Karpas-422 (cell line): ENCODE results near the gene FGF5. TPM values are rescaled to one million over a fixed set of nuclear protein-coding genes. Genes with fewer than 3 reads are reported as not detected.
"Not testable (repeated sequence)": the region's sequence is repeated elsewhere in the genome, so short reads cannot be mapped to it uniquely, and the experiment has no call there.

ENCODE experiments used
- DNase-seq: peaks from one replicate; pipeline ENCODE4 v3.0.0-alpha.2; 2015
- H2AFZ ChIP-seq: fragments of 200-600 bp; sonication (generic); 2 replicates; pipeline ENCODE4 v1.6.1; 2014; ENCODE audit warnings: antibody characterized with exemption, low read length, mixed read lengths
- H3K27ac ChIP-seq: fragments of 200-600 bp; sonication (generic); 2 replicates; pipeline ENCODE4 v1.5.1; 2014; ENCODE audit warnings: mild to moderate bottlenecking, low read length, moderate library complexity
- H3K27me3 ChIP-seq: fragments of 200-600 bp; sonication (generic); 2 replicates; pipeline ENCODE4 v1.6.1; 2014; ENCODE audit warnings: low read length, mixed read lengths
- H3K36me3 ChIP-seq: fragments of 200-600 bp; sonication (generic); 2 replicates; pipeline ENCODE4 v1.6.1; 2014; ENCODE audit warnings: low read length, mixed read lengths; ENCODE audit not compliant: insufficient read depth
- H3K4me1 ChIP-seq: fragments of 200-600 bp; sonication (generic); 2 replicates; pipeline ENCODE4 v1.6.1; 2014; ENCODE audit warnings: mild to moderate bottlenecking, low read length, mixed read lengths
- H3K4me2 ChIP-seq: fragments of 200-600 bp; sonication (generic); 2 replicates; pipeline ENCODE4 v1.6.1; 2014; ENCODE audit warnings: low read length, low read depth, mild to moderate bottlenecking; ENCODE audit not compliant: poor library complexity, severe bottlenecking
- H3K4me3 ChIP-seq: fragments of 200-600 bp; sonication (generic); 2 replicates; pipeline ENCODE4 v1.5.1; 2014; ENCODE audit warnings: mild to moderate bottlenecking, antibody characterized with exemption, low read length, mixed read lengths
- H3K79me2 ChIP-seq: fragments of 200-600 bp; sonication (generic); 2 replicates; pipeline ENCODE4 v1.6.1; 2014; ENCODE audit warnings: mild to moderate bottlenecking, low read length, mixed read lengths
- H3K9ac ChIP-seq: fragments of 200-600 bp; sonication (generic); 2 replicates; pipeline ENCODE4 v1.6.0; 2014; ENCODE audit warnings: low read length
- H3K9me2 ChIP-seq: fragments of 200-600 bp; sonication (generic), shearing (Covaris generic); replicated peaks from 2 replicates; pipeline ENCODE4 v1.6.0; 2014; ENCODE audit warnings: mild to moderate bottlenecking, low read length, moderate library complexity; ENCODE audit not compliant: insufficient read depth
- H3K9me3 ChIP-seq: fragments of 300-700, 200-600 bp; sonication (generic); 2 replicates; pipeline ENCODE4 v1.6.1; 2014; ENCODE audit warnings: low read length, mixed read lengths
- H4K20me1 ChIP-seq: fragments of 200-600 bp; sonication (generic); 2 replicates; pipeline ENCODE4 v1.6.1; 2014; ENCODE audit warnings: mild to moderate bottlenecking, antibody characterized with exemption, low read length, low read depth; ENCODE audit not compliant: insufficient read depth
- total RNA-seq: library from RNA; depleted of rRNA; stranded (reverse); fragments of >200 nt; shearing (Covaris generic); gene quantifications from 2 replicates; pipeline ENCODE4 v1.2.3, GENCODE V29; 2014; ENCODE audit warnings: low replicate concordance

The FGF5 gene
- total RNA-seq, 1 experiment from 2014 or later, result not detected

- no peaks in the 10 kb centered on the region for H3K79me2 ChIP-seq
- H3K4me3 ChIP-seq, result no peak overlapping the region
- no peaks in the 10 kb centered on the region for H3K36me3 ChIP-seq
- no peak overlapping the region for H3K4me2 ChIP-seq
- no peaks in the 10 kb centered on the region for H3K9me3 ChIP-seq
- H3K9ac ChIP-seq, result no peak overlapping the region
- DNase-seq, result no peak
- no peaks in the 10 kb centered on the region for H3K27me3 ChIP-seq
- H3K4me1 ChIP-seq, result no peaks in the 10 kb centered on the region
- H3K9me2 ChIP-seq, result no peaks in the 10 kb centered on the region
- H3K27ac ChIP-seq, result no peak overlapping the region
- H4K20me1 ChIP-seq, result no peaks in the 10 kb centered on the region
- no peak overlapping the region for H2AFZ ChIP-seq
Observed at GRCh38 chr4:80307183-80307735, 40.8 kb downstream of the FGF5 start.

GRCh38 chr4:80307774-80308465 is 41.5 kb downstream of the FGF5 start:
- Histone ChIP-seq H3K9ac (no peak overlapping the region), H3K9me3 (no peaks in the 10 kb centered on the region), H3K4me2 (no peak overlapping the region), H3K36me3 (no peaks in the 10 kb centered on the region), H3K79me2 (no peaks in the 10 kb centered on the region), H2AFZ (no peak overlapping the region), H3K27ac (no peak overlapping the region), H3K4me3 (no peak overlapping the region), H3K27me3 (no peaks in the 10 kb centered on the region), H3K4me1 (no peaks in the 10 kb centered on the region), H4K20me1 (no peaks in the 10 kb centered on the region), H3K9me2 (no peaks in the 10 kb centered on the region)
- DNase-seq, result no peak

GRCh38 chr4:80308466-80308822 is 42.0 kb downstream of the FGF5 start:
- H3K9me3 ChIP-seq, result no peaks in the 10 kb centered on the region
- no peak overlapping the region for H3K4me2 ChIP-seq
- H4K20me1 ChIP-seq, result no peaks in the 10 kb centered on the region
- no peaks in the 10 kb centered on the region for H3K4me1 ChIP-seq
- H3K9ac ChIP-seq, result no peak overlapping the region
- no peak for DNase-seq
- no peaks in the 10 kb centered on the region for H3K27me3 ChIP-seq
- H3K79me2 ChIP-seq, result no peaks in the 10 kb centered on the region
- H3K36me3 ChIP-seq, result no peaks in the 10 kb centered on the region
- no peak overlapping the region for H3K4me3 ChIP-seq
- no peak overlapping the region for H3K27ac ChIP-seq
- H3K9me2 ChIP-seq, result no peaks in the 10 kb centered on the region
- no peak overlapping the region for H2AFZ ChIP-seq

- no peak overlapping the region for H3K27ac ChIP-seq
- no peak overlapping the region for H3K4me3 ChIP-seq
- no peaks in the 10 kb centered on the region for H4K20me1 ChIP-seq
- no peak overlapping the region for H3K9ac ChIP-seq
- H2AFZ ChIP-seq, result no peak overlapping the region
- H3K4me2 ChIP-seq, result no peak overlapping the region
- H3K27me3 ChIP-seq, result no peaks in the 10 kb centered on the region
- H3K9me3 ChIP-seq, result no peaks in the 10 kb centered on the region
- DNase-seq, result no peak
- no peaks in the 10 kb centered on the region for H3K79me2 ChIP-seq
- no peaks in the 10 kb centered on the region for H3K36me3 ChIP-seq
- H3K4me1 ChIP-seq, result no peaks in the 10 kb centered on the region
- no peaks in the 10 kb centered on the region for H3K9me2 ChIP-seq
Observed at GRCh38 chr4:80309294-80310004, 43.0 kb downstream of the FGF5 start.

- no peaks in the 10 kb centered on the region for H4K20me1 ChIP-seq
- DNase-seq, result no peak
- no peaks in the 10 kb centered on the region for H3K9me2 ChIP-seq
- H3K4me1 ChIP-seq, result no peaks in the 10 kb centered on the region
- H3K4me2 ChIP-seq, result no peak overlapping the region
- no peaks in the 10 kb centered on the region for H3K79me2 ChIP-seq
- no peak overlapping the region for H2AFZ ChIP-seq
- no peaks in the 10 kb centered on the region for H3K27me3 ChIP-seq
- no peaks in the 10 kb centered on the region for H3K36me3 ChIP-seq
- H3K27ac ChIP-seq, result no peak overlapping the region
- H3K4me3 ChIP-seq, result no peak overlapping the region
- no peak overlapping the region for H3K9ac ChIP-seq
- H3K9me3 ChIP-seq, result no peaks in the 10 kb centered on the region
Observed at GRCh38 chr4:80311130-80311529, 44.7 kb downstream of the FGF5 start.

GRCh38 chr4:80312124-80312523 is 45.7 kb downstream of the FGF5 start:
- Histone ChIP-seq H3K9ac (no peak overlapping the region), H3K79me2 (no peaks in the 10 kb centered on the region), H3K9me3 (no peaks in the 10 kb centered on the region), H4K20me1 (no peaks in the 10 kb centered on the region), H3K27me3 (no peaks in the 10 kb centered on the region), H3K36me3 (no peaks in the 10 kb centered on the region), H2AFZ (no peak overlapping the region), H3K4me3 (no peak overlapping the region), H3K4me1 (no peaks in the 10 kb centered on the region), H3K4me2 (no peak overlapping the region), H3K27ac (no peak overlapping the region), H3K9me2 (no peaks in the 10 kb centered on the region)
- no peak for DNase-seq

GRCh38 chr4:80313627-80314026 is 47.2 kb downstream of the FGF5 start:
- no peaks in the 10 kb centered on the region for H3K36me3 ChIP-seq
- H4K20me1 ChIP-seq, result no peaks in the 10 kb centered on the region
- no peak for DNase-seq

GRCh38 chr4:80315848-80316247 is 49.4 kb downstream of the FGF5 start:
- H3K27ac ChIP-seq, H3K79me2 ChIP-seq, H3K4me2 ChIP-seq, H2AFZ ChIP-seq, H3K27me3 ChIP-seq, H3K9me3 ChIP-seq, H3K9me2 ChIP-seq, H3K9ac ChIP-seq, H4K20me1 ChIP-seq, DNase-seq, H3K4me3 ChIP-seq, H3K36me3 ChIP-seq, H3K4me1 ChIP-seq: not testable (repeated sequence)

More at GRCh38 chr4:80313627-80314026, 47.2 kb downstream of the FGF5 start:
- Histone ChIP-seq H3K4me1 (no peaks in the 10 kb centered on the region), H3K27ac (no peak overlapping the region), H2AFZ (no peak overlapping the region), H3K9me2 (no peaks in the 10 kb centered on the region), H3K9ac (no peak overlapping the region), H3K4me2 (no peak overlapping the region), H3K9me3 (no peaks in the 10 kb centered on the region), H3K27me3 (no peaks in the 10 kb centered on the region), H3K4me3 (no peak overlapping the region), H3K79me2 (no peaks in the 10 kb centered on the region)
